C1 segment of cervical spinal cord (tissue), 14 donors: ENCODE data around the gene ASCC1.

Experiments used
- DNase-seq, 14 donors: peaks; one replicate each; lab custom pipeline; 2025; lab: John Stamatoyannopoulos, UW

Gene ASCC1

DNA sequence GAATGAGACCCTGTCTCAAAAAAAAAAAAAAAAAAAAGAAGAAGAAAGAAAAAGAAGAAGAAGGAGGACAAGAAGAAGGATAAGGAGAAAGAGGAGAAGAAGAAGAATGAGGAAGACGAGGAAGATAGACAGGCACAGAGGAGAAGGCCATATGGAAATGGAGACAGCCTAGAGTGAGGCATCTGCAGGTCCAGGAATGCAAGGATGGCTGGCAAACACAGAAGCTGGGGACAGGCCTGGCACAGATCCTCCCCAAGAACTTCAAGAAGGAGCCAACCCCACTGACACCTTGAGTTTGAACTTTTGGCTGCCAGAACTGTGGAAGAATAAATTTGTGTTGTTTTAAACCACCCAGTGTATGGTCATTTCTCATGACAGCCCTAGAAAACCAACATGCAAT, 166.6 kb downstream of the ASCC1 start:
- no peak for DNase-seq

DNA sequence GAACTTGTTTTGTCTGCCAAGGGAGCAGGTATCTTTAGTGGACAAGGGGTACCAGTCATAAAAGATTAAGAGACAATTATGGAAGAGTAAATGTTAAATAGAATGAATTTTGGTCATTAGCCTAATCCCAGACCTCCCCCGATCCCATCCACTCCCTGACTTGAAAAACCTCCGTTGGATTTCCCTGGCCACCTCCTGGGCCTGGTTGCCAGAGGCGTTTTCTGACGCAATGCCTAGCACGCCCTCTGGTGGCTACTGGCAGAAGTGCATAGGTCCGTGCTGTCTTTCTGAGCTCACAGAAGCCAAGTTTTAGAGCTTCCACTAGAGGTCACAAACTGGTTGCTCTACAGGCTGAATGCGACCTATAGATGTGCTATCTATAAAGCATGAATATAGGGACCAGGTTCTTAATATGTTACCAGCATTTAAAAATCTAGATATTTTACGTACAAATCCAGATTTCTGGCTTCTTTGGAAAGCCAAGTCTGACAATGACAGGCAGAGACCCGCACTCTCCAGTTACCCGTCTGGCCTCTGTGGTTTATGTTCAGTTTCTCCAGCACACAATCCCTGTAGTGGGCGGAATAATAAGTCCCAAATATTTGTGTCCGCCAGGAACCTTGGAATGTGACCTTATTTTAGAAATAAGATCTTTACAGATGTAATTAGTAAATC, 167.5 kb downstream of the ASCC1 start:
- peak; percentile 23 to 93 (median 88) for DNase-seq
